HEK293 (cell line): Measurements from ENCODE around the gene PKM.

Experiments used
- CTCF ChIA-PET: fragments of 350-600 bp; formaldehyde crosslinking; extraction: SDS; loops from one replicate; lab custom pipeline; 2021; ENCODE audit warnings: antibody characterized with exemption; lab: Yijun Ruan, JAX
- POLR2A ChIA-PET: fragments of 300-600 bp; formaldehyde crosslinking; extraction: SDS; loops from one replicate; lab custom pipeline; 2020; ENCODE audit warnings: antibody characterized with exemption, inconsistent platforms; lab: Yijun Ruan, JAX
- H3K27ac ChIP-seq: fragments of 200-500 bp; sonication (Bioruptor generic); 2 replicates; pipeline ENCODE4 v1.5.1; 2014; ENCODE audit warnings: low read depth, low read length, control low read depth, inconsistent platforms; ENCODE audit errors: extremely low read depth
- H3K36me3 ChIP-seq, 2 experiments: fragments of 200-500 bp in 1 of 2; sonication (Bioruptor generic) in 1 of 2; 1 replicate in 1 of 2; 2 replicates in 1 of 2; pipeline ENCODE4 v1.5.1; 2014 to 2017; ENCODE audit warnings: inconsistent platforms in 2 of 2, low read length in 2 of 2; ENCODE audit not compliant: control insufficient read depth in 2 of 2, insufficient read depth in 1 of 2
- H3K4me1 ChIP-seq: fragments of 200-500 bp; sonication (Bioruptor generic); 2 replicates; pipeline ENCODE4 v1.5.1; 2014; ENCODE audit warnings: mild to moderate bottlenecking, low read length, inconsistent platforms; ENCODE audit not compliant: control insufficient read depth, insufficient read depth
- H3K4me3 ChIP-seq: 2 replicates; pipeline ENCODE4 v1.5.1; 2011; ENCODE audit warnings: low read depth, mild to moderate bottlenecking, control low read depth, low read length, moderate library complexity
- H3K9me3 ChIP-seq: fragments of 200-500 bp; sonication (Bioruptor generic); 2 replicates; pipeline ENCODE4 v1.5.1; 2014; ENCODE audit warnings: low read depth, low read length, inconsistent platforms; ENCODE audit not compliant: control insufficient read depth, insufficient read depth
- GFI1B ChIP-seq: fragments of 450-650 bp; formaldehyde crosslinking; IDR thresholded peaks from 2 replicates; pipeline ENCODE4 v1.5.1; 2016; ENCODE audit warnings: missing biosample characterization, missing genetic modification characterization
- OSR2 ChIP-seq: fragments of 450-650 bp; formaldehyde crosslinking; IDR thresholded peaks from 2 replicates; pipeline ENCODE4 v1.5.1; 2016; ENCODE audit warnings: missing biosample characterization, missing genetic modification characterization
- OVOL3 ChIP-seq: fragments of 450-650 bp; formaldehyde crosslinking; IDR thresholded peaks from 2 replicates; pipeline ENCODE4 v1.5.1; 2016; ENCODE audit warnings: missing biosample characterization, missing genetic modification characterization
- SETDB1 ChIP-seq: IDR thresholded peaks from one replicate; pipeline ENCODE4 v1.6.1; 2017; ENCODE audit warnings: mild to moderate bottlenecking, low read length, moderate library complexity, mixed read lengths; ENCODE audit not compliant: insufficient read length
- ZBTB48 ChIP-seq: fragments of 450-650 bp; formaldehyde crosslinking; IDR thresholded peaks from 2 replicates; pipeline ENCODE4 v1.5.1; 2016; ENCODE audit warnings: missing biosample characterization, missing genetic modification characterization
- ZNF121 ChIP-seq: fragments of 450-650 bp; formaldehyde crosslinking; IDR thresholded peaks from 2 replicates; pipeline ENCODE4 v1.5.1; 2016; ENCODE audit warnings: missing biosample characterization, missing genetic modification characterization
- ZNF133 ChIP-seq: fragments of 450-650 bp; formaldehyde crosslinking; IDR thresholded peaks from 2 replicates; pipeline ENCODE4 v1.5.1; 2016; ENCODE audit warnings: missing biosample characterization, missing genetic modification characterization
- ZNF157 ChIP-seq: fragments of 450-650 bp; formaldehyde crosslinking; IDR thresholded peaks from 2 replicates; pipeline ENCODE4 v1.5.1; 2016; ENCODE audit warnings: missing biosample characterization, missing genetic modification characterization
- ZNF16 ChIP-seq: fragments of 450-650 bp; formaldehyde crosslinking; IDR thresholded peaks from 2 replicates; pipeline ENCODE4 v1.5.1; 2016; ENCODE audit warnings: low read depth, missing biosample characterization, missing genetic modification characterization
- ZNF18 ChIP-seq: fragments of 450-650 bp; formaldehyde crosslinking; IDR thresholded peaks from 2 replicates; pipeline ENCODE4 v1.5.1; 2016; ENCODE audit warnings: missing biosample characterization, missing genetic modification characterization
- ZNF202 ChIP-seq: fragments of 450-650 bp; formaldehyde crosslinking; IDR thresholded peaks from 2 replicates; pipeline ENCODE4 v1.5.1; 2016; ENCODE audit warnings: missing biosample characterization, missing genetic modification characterization, borderline replicate concordance
- ZNF214 ChIP-seq: fragments of 450-650 bp; formaldehyde crosslinking; IDR thresholded peaks from 2 replicates; pipeline ENCODE4 v1.5.1; 2017; ENCODE audit warnings: missing biosample characterization, mild to moderate bottlenecking, missing genetic modification characterization, borderline replicate concordance
- ZNF324 ChIP-seq: fragments of 450-650 bp; formaldehyde crosslinking; IDR thresholded peaks from 2 replicates; pipeline ENCODE4 v1.5.1; 2016; ENCODE audit warnings: missing biosample characterization, missing genetic modification characterization
- ZNF521 ChIP-seq: fragments of 450-650 bp; formaldehyde crosslinking; IDR thresholded peaks from 2 replicates; pipeline ENCODE4 v1.5.1; 2017; ENCODE audit warnings: missing biosample characterization, mild to moderate bottlenecking, missing genetic modification characterization
- ZNF530 ChIP-seq: fragments of 450-650 bp; formaldehyde crosslinking; IDR thresholded peaks from 2 replicates; pipeline ENCODE4 v1.5.1; 2016; ENCODE audit warnings: low read depth, missing biosample characterization, missing genetic modification characterization
- ZNF555 ChIP-seq: fragments of 450-650 bp; formaldehyde crosslinking; conservative IDR thresholded peaks from 2 replicates; pipeline ENCODE4 v1.5.1; 2017; ENCODE audit warnings: missing biosample characterization, mild to moderate bottlenecking, missing genetic modification characterization, inconsistent platforms
- ZNF600 ChIP-seq: fragments of 450-650 bp; formaldehyde crosslinking; IDR thresholded peaks from 2 replicates; pipeline ENCODE4 v1.5.1; 2016; ENCODE audit warnings: missing biosample characterization, missing genetic modification characterization
- ZNF654 ChIP-seq: fragments of 450-650 bp; formaldehyde crosslinking; IDR thresholded peaks from 2 replicates; pipeline ENCODE4 v1.5.1; 2016; ENCODE audit warnings: low read depth, missing biosample characterization, missing genetic modification characterization
- ZNF660 ChIP-seq: fragments of 450-650 bp; IDR thresholded peaks from 2 replicates; pipeline ENCODE4 v1.5.1; 2018; ENCODE audit warnings: missing biosample characterization, mild to moderate bottlenecking, missing genetic modification characterization
- ZNF677 ChIP-seq: fragments of 450-650 bp; IDR thresholded peaks from 2 replicates; pipeline ENCODE4 v1.5.0; 2018; ENCODE audit warnings: missing biosample characterization, mild to moderate bottlenecking, missing genetic modification characterization, moderate library complexity
- ZNF792 ChIP-seq: fragments of 450-650 bp; formaldehyde crosslinking; IDR thresholded peaks from 2 replicates; pipeline ENCODE4 v1.5.1; 2016; ENCODE audit warnings: missing biosample characterization, missing genetic modification characterization
- ZNF837 ChIP-seq: fragments of 450-650 bp; formaldehyde crosslinking; IDR thresholded peaks from 2 replicates; pipeline ENCODE4 v1.5.1; 2016; ENCODE audit warnings: missing biosample characterization, missing genetic modification characterization
- TF ChIP-seq, protein P1 (sequence below): fragments of 450-650 bp; formaldehyde crosslinking; IDR thresholded peaks from 2 replicates; pipeline ENCODE4 v1.5.1; 2017; ENCODE audit warnings: missing biosample characterization, missing genetic modification characterization
- TF ChIP-seq, protein P2 (sequence below): fragments of 450-650 bp; formaldehyde crosslinking; IDR thresholded peaks from 2 replicates; pipeline ENCODE4 v1.5.1; 2016; ENCODE audit warnings: missing biosample characterization, missing genetic modification characterization

The PKM gene

GRCh38 chr15:72178976-72179585, 51.9 kb downstream of the PKM start:
- peaks cover 7% of the 10 kb centered on the region for H3K4me1 ChIP-seq
- no peak overlapping the region for H3K27ac ChIP-seq
- ChIA-PET CTCF (interaction anchor here (0.6 to 1.4 kb wide), 2 partner anchors 22 to 42 kb away, joined by 3 to 4 read pairs; no protein-coding TSS in a partner anchor), POLR2A (no interaction called here)
- H3K9me3 ChIP-seq, result no peaks in the 10 kb centered on the region
- H3K4me3 ChIP-seq, result no peak overlapping the region
- H3K36me3 ChIP-seq, result no peaks in the 10 kb centered on the region
- TF ChIP-seq ZNF214 (tag by site-specific recombination) (no peak), ZNF324 (no peak), ZNF660 (no peak), ZNF202 (no peak), ZNF555 (tag by site-specific recombination) (no peak), ZNF133 (tag by site-specific recombination) (no peak), ZNF792 (tag by site-specific recombination) (no peak), ZNF837 (tag by site-specific recombination) (no peak), ZNF654 (tag by site-specific recombination) (no peak), ZNF16 (tag by site-specific recombination) (no peak), GFI1B (tag by site-specific recombination) (no peak), OVOL3 (no peak), ZNF677 (tag by site-specific recombination) (no peak), SETDB1 (no peak), ZNF530 (no peak), ZNF600 (tag by site-specific recombination) (no peak), OSR2 (tag by site-specific recombination) (no peak), ZNF157 (tag by site-specific recombination) (no peak)
- TF ChIP-seq, protein P1, sequence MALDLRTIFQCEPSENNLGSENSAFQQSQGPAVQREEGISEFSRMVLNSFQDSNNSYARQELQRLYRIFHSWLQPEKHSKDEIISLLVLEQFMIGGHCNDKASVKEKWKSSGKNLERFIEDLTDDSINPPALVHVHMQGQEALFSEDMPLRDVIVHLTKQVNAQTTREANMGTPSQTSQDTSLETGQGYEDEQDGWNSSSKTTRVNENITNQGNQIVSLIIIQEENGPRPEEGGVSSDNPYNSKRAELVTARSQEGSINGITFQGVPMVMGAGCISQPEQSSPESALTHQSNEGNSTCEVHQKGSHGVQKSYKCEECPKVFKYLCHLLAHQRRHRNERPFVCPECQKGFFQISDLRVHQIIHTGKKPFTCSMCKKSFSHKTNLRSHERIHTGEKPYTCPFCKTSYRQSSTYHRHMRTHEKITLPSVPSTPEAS (tag by site-specific recombination), result no peak
- TF ChIP-seq, all 188 proteins: peak for 0

DNA sequence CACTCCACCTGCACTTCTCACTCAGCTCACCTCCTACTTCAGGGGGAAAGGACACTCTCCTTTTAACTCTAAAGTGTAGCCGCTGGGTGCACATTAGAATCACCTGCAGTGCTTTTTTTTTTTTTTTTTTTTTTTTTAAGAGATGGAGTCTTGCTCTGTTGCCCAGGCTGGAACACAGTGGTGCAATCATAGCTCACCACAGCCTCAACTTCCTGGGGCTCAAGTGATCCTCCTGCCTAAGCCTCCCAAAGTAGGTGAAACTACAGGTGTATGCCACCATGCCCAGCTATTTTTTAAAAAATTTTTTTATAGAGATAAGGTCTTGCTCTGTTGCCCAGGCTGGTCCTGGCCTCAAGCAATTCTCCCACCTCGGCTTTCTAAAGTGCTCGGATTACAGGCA, 54.2 kb downstream of the PKM start:
- POLR2A ChIA-PET, result interaction anchor here (1.3 kb wide), 1 partner anchor 55 kb away, joined by 3 read pairs; the partner anchor contains the start of gene PKM
- Histone ChIP-seq H3K4me1 (peaks cover 3% of the 10 kb centered on the region; the same call in 1 of the 2 replicates), H3K4me3 (no peak overlapping the region)
- TF ChIP-seq ZNF121 (tag by site-specific recombination) (peak; percentile 80), ZNF521 (no peak), ZNF660 (no peak), ZNF654 (tag by site-specific recombination) (no peak), ZNF18 (no peak), ZBTB48 (tag by site-specific recombination) (no peak)
- TF ChIP-seq, protein P2, sequence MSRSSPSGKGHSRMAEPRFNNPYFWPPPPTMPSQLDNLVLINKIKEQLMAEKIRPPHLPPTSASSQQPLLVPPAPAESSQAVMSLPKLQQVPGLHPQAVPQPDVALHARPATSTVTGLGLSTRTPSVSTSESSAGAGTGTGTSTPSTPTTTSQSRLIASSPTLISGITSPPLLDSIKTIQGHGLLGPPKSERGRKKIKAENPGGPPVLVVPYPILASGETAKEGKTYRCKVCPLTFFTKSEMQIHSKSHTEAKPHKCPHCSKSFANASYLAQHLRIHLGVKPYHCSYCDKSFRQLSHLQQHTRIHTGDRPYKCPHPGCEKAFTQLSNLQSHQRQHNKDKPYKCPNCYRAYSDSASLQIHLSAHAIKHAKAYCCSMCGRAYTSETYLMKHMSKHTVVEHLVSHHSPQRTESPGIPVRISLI (tag by site-specific recombination), result peak; percentile 75
- TF ChIP-seq, all 188 proteins: peak for 2
- CTCF ChIA-PET, result interaction anchor here (0.6 to 1.0 kb wide), 4 partner anchors 17 to 433 kb away, joined by 3 read pairs; no protein-coding TSS in a partner anchor
- no peaks in the 10 kb centered on the region for H3K36me3 ChIP-seq
- H3K9me3 ChIP-seq, result no peaks in the 10 kb centered on the region
- H3K27ac ChIP-seq, result no peak overlapping the region
